Right ventricle myocardium superior (tissue), 1 donor: ENCODE measurements around the gene MYO1D. TPM values are rescaled to one million over a fixed set of nuclear protein-coding genes. Genes with fewer than 3 reads are reported as not detected.
"Not testable (repeated sequence)": the region's sequence is repeated elsewhere in the genome, so short reads cannot be mapped to it uniquely, and the experiment has no call there.

Source experiments
- ATAC-seq: fragments of 200-7000 bp; cut with Tn5 transposase; one replicate; pipeline ENCODE4 v1.9.1; 2020; ENCODE audit warnings: mild to moderate bottlenecking; ENCODE audit not compliant: poor library complexity
- DNase-seq: peaks from one replicate; pipeline ENCODE4 v3.0.0-alpha.2; 2020
- intact Hi-C: fragments of 100-400 bp; cut with DNase I; formaldehyde crosslinking; loops from one replicate; pipeline ENCODE4 v1.11.2; 2022
- total RNA-seq: library from RNA; stranded (reverse); fragmentation: NEBNext Ultra II Directional; extraction: Animal tissue kit (Norgen Biotek cat#: 25700); gene quantifications from one replicate; pipeline ENCODE4 v1.2.1, GENCODE V29; 2021
- donor health status: DM: no; HTN: yes; CAD: no; lungs with severe emphysema.

Gene MYO1D
- total RNA-seq, 1 donor from 2014 or later: 3.8 TPM

- ATAC-seq: no peak
- intact Hi-C loops: no loop called here
These were observed 113.0 kb downstream of the MYO1D start for GRCh38 chr17:32763855-32764439.

GRCh38 chr17:32759476-32759875, 117.4 kb downstream of the MYO1D start:
- no peak for DNase-seq
- ATAC-seq: no peak
- intact Hi-C loops: loop anchor here (10.0 kb wide), 1 partner anchor 275 kb away; the partner anchor contains the start of gene CDK5R1

More at GRCh38 chr17:32763855-32764439, 113.0 kb downstream of the MYO1D start:
- no peak for DNase-seq

- intact Hi-C loops: loop anchor here (10.0 kb wide), 1 partner anchor 273 kb away; the partner anchor contains the start of gene CDK5R1
- DNase-seq: no peak
- no peak for ATAC-seq
These were observed 119.0 kb downstream of the MYO1D start for GRCh38 chr17:32757963-32758362.

- no peak for ATAC-seq
- no peak for DNase-seq
- intact Hi-C loops: loop anchor here (10.0 kb wide), 1 partner anchor 272 kb away; the partner anchor contains the start of gene CDK5R1
These were observed 120.2 kb downstream of the MYO1D start for GRCh38 chr17:32756696-32757095.

GRCh38 chr17:32755045-32755805, 121.7 kb downstream of the MYO1D start:
- DNase-seq: no peak
- intact Hi-C loops: loop anchor here (10.0 kb wide), 1 partner anchor 270 kb away; the partner anchor contains the start of gene CDK5R1
- ATAC-seq: peak; percentile 71

GRCh38 chr17:32752934-32753333, 124.0 kb downstream of the MYO1D start:
- intact Hi-C loops: loop anchor here (10.0 kb wide), 1 partner anchor 268 kb away; the partner anchor contains the start of gene CDK5R1

GRCh38 chr17:32747856-32748255, 129.1 kb downstream of the MYO1D start:
- intact Hi-C loops: no loop called here
- ATAC-seq: no peak

More at GRCh38 chr17:32752934-32753333, 124.0 kb downstream of the MYO1D start:
- ATAC-seq (no peak), DNase-seq (no peak)

GRCh38 chr17:32746698-32747097, 130.2 kb downstream of the MYO1D start:
- no peak for DNase-seq
- no peak for ATAC-seq
- intact Hi-C loops: no loop called here

More at GRCh38 chr17:32747856-32748255, 129.1 kb downstream of the MYO1D start:
- no peak for DNase-seq

GRCh38 chr17:32746280-32746679, 130.6 kb downstream of the MYO1D start:
- ATAC-seq (no peak), DNase-seq (no peak)
- intact Hi-C loops: no loop called here

GRCh38 chr17:32742681-32743538, 134.0 kb downstream of the MYO1D start:
- intact Hi-C loops: no loop called here
- ATAC-seq: no peak

GRCh38 chr17:32741381-32741780, 135.5 kb downstream of the MYO1D start:
- DNase-seq: no peak
- ATAC-seq: no peak
- intact Hi-C loops: no loop called here

More at GRCh38 chr17:32742681-32743538, 134.0 kb downstream of the MYO1D start:
- no peak for DNase-seq

- ATAC-seq: no peak
- intact Hi-C loops: no loop called here
- DNase-seq: no peak
These were observed 137.2 kb downstream of the MYO1D start for GRCh38 chr17:32739722-32740121.

GRCh38 chr17:32739151-32739550, 137.8 kb downstream of the MYO1D start:
- intact Hi-C loops, DNase-seq, ATAC-seq: not testable (repeated sequence)

- no peak for DNase-seq
- no peak for ATAC-seq
- intact Hi-C loops: no loop called here
These were observed 143.5 kb downstream of the MYO1D start for GRCh38 chr17:32733401-32733800.

GRCh38 chr17:32732900-32733299, 144.0 kb downstream of the MYO1D start:
- ATAC-seq (no peak), DNase-seq (no peak)
- intact Hi-C loops: no loop called here

GRCh38 chr17:32732296-32732642, 144.7 kb downstream of the MYO1D start:
- DNase-seq (no peak), ATAC-seq (no peak)
- intact Hi-C loops: no loop called here

GRCh38 chr17:32731556-32732295, 145.2 kb downstream of the MYO1D start:
- ATAC-seq: no peak
- intact Hi-C loops: no loop called here
- no peak for DNase-seq

GRCh38 chr17:32727681-32728080, 149.2 kb downstream of the MYO1D start:
- DNase-seq (no peak), ATAC-seq (no peak)
- intact Hi-C loops: no loop called here
